ENCODE results near the gene VIL1. TPM values are rescaled to one million over a fixed set of nuclear protein-coding genes. Genes with fewer than 3 reads are reported as not detected.
A peak's percentile ranks its signal among the peaks of the same experiment; 100 is the strongest.

VIL1 gene
- total and polyA plus RNA-seq, 2 of the 4 experiments (the other 2 are of a cell fraction) = not detected

DNA sequence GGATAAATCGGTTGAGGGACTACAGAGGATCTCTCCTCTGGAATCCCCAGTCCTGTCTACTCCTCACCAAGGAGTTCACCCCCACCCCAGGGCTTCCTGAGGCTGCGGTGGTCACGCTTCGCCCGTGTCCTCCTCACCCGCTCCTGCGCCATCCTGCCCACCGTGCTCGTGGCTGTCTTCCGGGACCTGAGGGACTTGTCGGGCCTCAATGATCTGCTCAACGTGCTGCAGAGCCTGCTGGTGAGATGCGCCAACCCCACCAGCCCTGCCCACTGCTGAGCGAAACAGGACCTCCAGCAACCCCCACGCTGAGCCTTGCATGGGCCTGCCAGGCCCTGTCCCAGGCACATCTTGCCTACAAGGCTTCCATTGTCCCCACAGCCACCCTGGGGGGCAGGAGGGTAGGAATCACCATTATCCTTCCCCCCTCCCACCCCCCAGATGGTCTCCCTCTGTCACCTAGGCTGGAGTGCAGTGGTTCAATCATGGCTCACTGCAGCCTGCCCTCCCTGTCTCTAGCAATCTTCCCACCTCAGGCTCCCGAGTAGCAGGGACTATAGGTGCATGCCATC lies 25.9 kb upstream of the VIL1 start:
- Histone ChIP-seq H2AK9ac (replicated peaks; ENCODE audit: low read depth, low read length, poor library complexity) (no peak overlapping the region), H4K91ac (ENCODE audit: insufficient read depth, low read depth, low read length) (no peak overlapping the region), H3K9me3 (ENCODE audit: control insufficient read depth, insufficient read depth, low read length) (no peaks in the 10 kb centered on the region), H3K4me3 (ENCODE audit: insufficient read depth, low read depth, low read length) (no peak overlapping the region), H3K79me1 (ENCODE audit: low read depth in 1 of 2, low read length in 2 of 2) (peaks cover 6 to 10% of the 10 kb centered on the region in 2 experiments; a peak in 3 of 4 replicates), H2AK5ac (ENCODE audit: low read depth, low read length) (no peak overlapping the region), H2BK120ac (ENCODE audit: low read depth, low read length) (no peak overlapping the region), H4K20me1 (ENCODE audit: insufficient read depth, low read length) (no peaks in the 10 kb centered on the region), H3K4ac (ENCODE audit: low read depth, low read length) (no peak overlapping the region), H3K4me1 (ENCODE audit: control insufficient read depth, insufficient read depth, low read length) (peaks cover 14% of the 10 kb centered on the region), H3K14ac (replicated peaks; ENCODE audit: low read depth, low read length) (no peak overlapping the region), H2BK15ac (ENCODE audit: low read depth, low read length) (no peak overlapping the region), H3K56ac (ENCODE audit: extremely low read depth, insufficient read depth, low read length) (no peak overlapping the region), H3K23ac (ENCODE audit: low read depth, low read length) (no peak overlapping the region), H3K9me1 (ENCODE audit: insufficient read depth, low read length) (0 out of 2 replicates have a peak, but pooled peaks cover 2% of the 10 kb centered on the region), H4K8ac (ENCODE audit: low read depth in 2 of 2, low read length in 2 of 2) (no peak overlapping the region), H2AFZ (replicated peaks; ENCODE audit: low read length, poor library complexity) (peak overlapping the region; percentile 14), H3K4me2 (ENCODE audit: low read depth, low read length) (no peak overlapping the region), H3K27ac (ENCODE audit: insufficient read depth, low read length) (no peak overlapping the region), H3K36me3 (ENCODE audit: control insufficient read depth, insufficient read depth, low read length) (no peaks in the 10 kb centered on the region), H3K9ac (ENCODE audit: low read depth, low read length) (no peak overlapping the region), H2BK20ac (ENCODE audit: low read depth, low read length) (no peak overlapping the region), H3K18ac (ENCODE audit: low read depth, low read length) (no peak overlapping the region), H4K5ac (ENCODE audit: low read depth, low read length) (no peak overlapping the region), H2BK5ac (ENCODE audit: low read depth, low read length, poor library complexity, severe bottlenecking) (no peak overlapping the region), H3K27me3 (ENCODE audit: control insufficient read depth, insufficient read depth, low read length) (no peaks in the 10 kb centered on the region)
- CTCF ChIA-PET = interaction anchor here (0.6 kb wide), 1 partner anchor 67 kb away, joined by 3 read pairs; no protein-coding TSS in a partner anchor
- POLR2A ChIA-PET (ENCODE audit: unreplicated experiment) = interaction anchor here (0.6 kb wide), 1 partner anchor 22 kb away, joined by 5 read pairs; no protein-coding TSS in a partner anchor
- in situ Hi-C loops (cut with MboI; ENCODE audit: low sequenced_read_pairs) (loop anchor here (10.0 kb wide), 1 partner anchor 118 kb away; the partner anchor contains the start of genes AAMP and PNKD), dilution Hi-C loops (cut with HindIII; ENCODE audit: low sequenced_read_pairs, unreplicated experiment) (no loop called here), intact Hi-C loops (cut with micrococcal nuclease) (no loop called here)
- ATAC-seq (ENCODE audit: low read depth) (no peak), DNase-seq (no peak)
- BruUV-seq (replicated peaks) = no TSS peak
- TF ChIP-seq MAZ (IDR thresholded peaks at IDR 0.05; ENCODE audit: borderline replicate concordance, low read depth, low read length) (no peak), RCOR1 (IDR thresholded peaks at IDR 0.05; ENCODE audit: insufficient replicate concordance, low read length) (no peak), SMC3 (IDR thresholded peaks at IDR 0.05; ENCODE audit: low read depth, low read length) (no peak), MAFK (IDR thresholded peaks at IDR 0.05; ENCODE audit: low read depth, low read length) (no peak), FOS (IDR thresholded peaks at IDR 0.05; ENCODE audit: low read depth, low read length) (no peak), CEBPB (IDR thresholded peaks at IDR 0.05; ENCODE audit: low read depth, low read length) (no peak), CHD1 (IDR thresholded peaks at IDR 0.05; ENCODE audit: low read depth, low read length) (no peak), NFE2L2 (IDR thresholded peaks at IDR 0.05; ENCODE audit: low read depth, low read length) (no peak), RAD21 (IDR thresholded peaks at IDR 0.05; ENCODE audit: low read length) (no peak), BHLHE40 (IDR thresholded peaks at IDR 0.05; ENCODE audit: low read depth, low read length) (no peak), RFX5 (IDR thresholded peaks at IDR 0.05; ENCODE audit: low read depth, low read length) (no peak), POLR2A (IDR thresholded peaks at IDR 0.05; ENCODE audit: low read depth, low read length) (no peak), MXI1 (IDR thresholded peaks at IDR 0.05; ENCODE audit: borderline replicate concordance, low read depth, low read length) (no peak)
- TF ChIP-seq, protein P1, sequence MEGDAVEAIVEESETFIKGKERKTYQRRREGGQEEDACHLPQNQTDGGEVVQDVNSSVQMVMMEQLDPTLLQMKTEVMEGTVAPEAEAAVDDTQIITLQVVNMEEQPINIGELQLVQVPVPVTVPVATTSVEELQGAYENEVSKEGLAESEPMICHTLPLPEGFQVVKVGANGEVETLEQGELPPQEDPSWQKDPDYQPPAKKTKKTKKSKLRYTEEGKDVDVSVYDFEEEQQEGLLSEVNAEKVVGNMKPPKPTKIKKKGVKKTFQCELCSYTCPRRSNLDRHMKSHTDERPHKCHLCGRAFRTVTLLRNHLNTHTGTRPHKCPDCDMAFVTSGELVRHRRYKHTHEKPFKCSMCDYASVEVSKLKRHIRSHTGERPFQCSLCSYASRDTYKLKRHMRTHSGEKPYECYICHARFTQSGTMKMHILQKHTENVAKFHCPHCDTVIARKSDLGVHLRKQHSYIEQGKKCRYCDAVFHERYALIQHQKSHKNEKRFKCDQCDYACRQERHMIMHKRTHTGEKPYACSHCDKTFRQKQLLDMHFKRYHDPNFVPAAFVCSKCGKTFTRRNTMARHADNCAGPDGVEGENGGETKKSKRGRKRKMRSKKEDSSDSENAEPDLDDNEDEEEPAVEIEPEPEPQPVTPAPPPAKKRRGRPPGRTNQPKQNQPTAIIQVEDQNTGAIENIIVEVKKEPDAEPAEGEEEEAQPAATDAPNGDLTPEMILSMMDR (conservative IDR thresholded peaks at IDR 0.05; ENCODE audit: low read depth, low read length) = no peak
- TF ChIP-seq, protein P2, sequence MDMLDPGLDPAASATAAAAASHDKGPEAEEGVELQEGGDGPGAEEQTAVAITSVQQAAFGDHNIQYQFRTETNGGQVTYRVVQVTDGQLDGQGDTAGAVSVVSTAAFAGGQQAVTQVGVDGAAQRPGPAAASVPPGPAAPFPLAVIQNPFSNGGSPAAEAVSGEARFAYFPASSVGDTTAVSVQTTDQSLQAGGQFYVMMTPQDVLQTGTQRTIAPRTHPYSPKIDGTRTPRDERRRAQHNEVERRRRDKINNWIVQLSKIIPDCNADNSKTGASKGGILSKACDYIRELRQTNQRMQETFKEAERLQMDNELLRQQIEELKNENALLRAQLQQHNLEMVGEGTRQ (IDR thresholded peaks at IDR 0.05; ENCODE audit: low read depth, low read length) = no peak
- TF ChIP-seq, protein P3, sequence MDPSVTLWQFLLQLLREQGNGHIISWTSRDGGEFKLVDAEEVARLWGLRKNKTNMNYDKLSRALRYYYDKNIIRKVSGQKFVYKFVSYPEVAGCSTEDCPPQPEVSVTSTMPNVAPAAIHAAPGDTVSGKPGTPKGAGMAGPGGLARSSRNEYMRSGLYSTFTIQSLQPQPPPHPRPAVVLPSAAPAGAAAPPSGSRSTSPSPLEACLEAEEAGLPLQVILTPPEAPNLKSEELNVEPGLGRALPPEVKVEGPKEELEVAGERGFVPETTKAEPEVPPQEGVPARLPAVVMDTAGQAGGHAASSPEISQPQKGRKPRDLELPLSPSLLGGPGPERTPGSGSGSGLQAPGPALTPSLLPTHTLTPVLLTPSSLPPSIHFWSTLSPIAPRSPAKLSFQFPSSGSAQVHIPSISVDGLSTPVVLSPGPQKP (IDR thresholded peaks at IDR 0.05; ENCODE audit: borderline replicate concordance, low read depth, low read length) = no peak
- WGBS, 2 experiments (ENCODE audit: extremely low coverage in 2 of 2, insufficient read length in 1 of 2) = 70% methylated on average over 3 of the region's 16 CpGs; no CpG with 5 or more reads in 1 of the 2 experiments
